Ovary (tissue), 9 donors: ENCODE measurements around the gene TANC1. TPM values are rescaled to one million over a fixed set of nuclear protein-coding genes. Genes with fewer than 3 reads are reported as not detected.
A peak's percentile ranks its signal among the peaks of the same experiment; 100 is the strongest.

ENCODE experiments used
- DNase-seq, 5 donors: peaks; one replicate each; pipeline ENCODE4 v3.0.0-alpha.2; 2019 to 2020
- H3K27ac ChIP-seq, 2 donors: fragments of 200-600 bp; one replicate each; pipeline versions ENCODE4 v1.5.1 to v1.8.0; 2019 to 2022
- H3K27me3 ChIP-seq: fragments of 200-600 bp; one replicate; pipeline ENCODE4 v1.8.0; 2022
- H3K36me3 ChIP-seq: fragments of 200-600 bp; sonication (generic); one replicate; pipeline ENCODE4 v1.5.1; 2019
- H3K4me1 ChIP-seq: one replicate; pipeline ENCODE4 v1.8.1; 2013; ENCODE audit warnings: mild to moderate bottlenecking, moderate library complexity; ENCODE audit not compliant: insufficient read depth
- H3K4me3 ChIP-seq: fragments of 200-600 bp; sonication (generic); one replicate; pipeline ENCODE4 v1.5.1; 2017
- H3K9me3 ChIP-seq, 2 donors: fragments of 200-600 bp in 1 of 2; sonication (generic) in 1 of 2; one replicate each; pipeline versions ENCODE4 v1.5.1 to v1.8.1; 2013 to 2019; ENCODE audit warnings: mild to moderate bottlenecking in 1 of 2, moderate library complexity in 1 of 2
- EP300 ChIP-seq: sonication (generic); formaldehyde crosslinking; IDR thresholded peaks from one replicate; pipeline ENCODE4 v1.6.1; 2017; ENCODE audit warnings: antibody characterized with exemption
- POLR2A ChIP-seq: fragments of 450-650 bp; IDR thresholded peaks from one replicate; pipeline ENCODE4 v1.6.1; 2017; ENCODE audit warnings: antibody characterized with exemption, mild to moderate bottlenecking, moderate library complexity
- WGBS, 3 donors: extraction: QIAGEN DNeasy Blood & Tissue Kit in 1 of 3; methylation state at CpG; one replicate each; pipeline versions ENCODE4 v1.1.5 to v1.1.7; 2013 to 2017; 5-methylcytosine and 5-hydroxymethylcytosine counted together
- intact Hi-C, 4 donors: fragments of 100-400 bp; cut with DNase I; formaldehyde crosslinking; loops; one replicate each; pipeline versions ENCODE4 v1.11.0 to v1.15.1; 2022 to 2023
- polyA plus RNA-seq, 2 donors: library from polyadenylated mRNA; stranded (reverse); fragments of 200-250 nt in 1 of 2; fragments of 350-450 nt in 1 of 2; fragmentation: Illumina TruSeq in 1 of 2; extraction: RNeasy Lipid Tissue Mini Kit (QIAGEN cat#74804) in 1 of 2; gene quantifications; one replicate each; pipeline ENCODE4 v1.2.3, GENCODE V29; 2013 to 2014
- total RNA-seq, 7 donors: library from RNA; depleted of rRNA in 2 of 7; stranded (reverse); fragments of >200 nt in 2 of 7; fragmentation: NEBNext Ultra II Directional in 3 of 7; extraction: Animal tissue kit (Norgen Biotek cat#: 25700) in 3 of 7; gene quantifications; one replicate each; pipeline versions ENCODE4 v1.1.0 to v1.2.4, GENCODE V29; 2016 to 2023
- TF ChIP-seq, protein P1 (sequence below), 3 donors: fragments of 450-650 bp in 2 of 3; fragments of 200-600 bp in 1 of 3; IDR thresholded peaks; one replicate each; pipeline versions ENCODE4 v1.5.1 to v1.8.0; 2016 to 2022; ENCODE audit warnings: antibody characterized with exemption in 3 of 3, mild to moderate bottlenecking in 1 of 3
- donor health status: DM: no; HTN: no; CAD: no; lungs with moderate emphysema.
- donor health status: DM: no; HTN: no; CAD: no.
- donor health status: Bipolar disorder and iron deficiency.
- donor health status: DM: yes; HTN: yes; CAD: no.
- donor health status: DM: no; HTN: no; CAD: no.
- donor health status: DM: yes; HTN: yes; CAD: no.

Gene TANC1
- total and polyA plus RNA-seq, 9 donors = 12.2 to 39.2 (median 25.8) TPM

GRCh38 chr2:159028776-159029175 is 60.3 kb downstream of the TANC1 start:
- TF ChIP-seq POLR2A (no peak), EP300 (no peak)
- TF ChIP-seq, protein P1, sequence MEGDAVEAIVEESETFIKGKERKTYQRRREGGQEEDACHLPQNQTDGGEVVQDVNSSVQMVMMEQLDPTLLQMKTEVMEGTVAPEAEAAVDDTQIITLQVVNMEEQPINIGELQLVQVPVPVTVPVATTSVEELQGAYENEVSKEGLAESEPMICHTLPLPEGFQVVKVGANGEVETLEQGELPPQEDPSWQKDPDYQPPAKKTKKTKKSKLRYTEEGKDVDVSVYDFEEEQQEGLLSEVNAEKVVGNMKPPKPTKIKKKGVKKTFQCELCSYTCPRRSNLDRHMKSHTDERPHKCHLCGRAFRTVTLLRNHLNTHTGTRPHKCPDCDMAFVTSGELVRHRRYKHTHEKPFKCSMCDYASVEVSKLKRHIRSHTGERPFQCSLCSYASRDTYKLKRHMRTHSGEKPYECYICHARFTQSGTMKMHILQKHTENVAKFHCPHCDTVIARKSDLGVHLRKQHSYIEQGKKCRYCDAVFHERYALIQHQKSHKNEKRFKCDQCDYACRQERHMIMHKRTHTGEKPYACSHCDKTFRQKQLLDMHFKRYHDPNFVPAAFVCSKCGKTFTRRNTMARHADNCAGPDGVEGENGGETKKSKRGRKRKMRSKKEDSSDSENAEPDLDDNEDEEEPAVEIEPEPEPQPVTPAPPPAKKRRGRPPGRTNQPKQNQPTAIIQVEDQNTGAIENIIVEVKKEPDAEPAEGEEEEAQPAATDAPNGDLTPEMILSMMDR (IDR thresholded peaks at IDR 0.05) = no peak
- peaks cover 26% of the 10 kb centered on the region for H3K4me1 ChIP-seq

GRCh38 chr2:159029936-159030335 is 61.5 kb downstream of the TANC1 start:
- no peaks in the 10 kb centered on the region for H3K27me3 ChIP-seq
- H3K4me3 ChIP-seq = no peak overlapping the region
- no peak for DNase-seq
- peaks cover 28% of the 10 kb centered on the region for H3K4me1 ChIP-seq
- WGBS, 3 donors = 35 to 45% (median 39%) methylated on average over 2 of the region's 2 CpGs
- intact Hi-C loops = loop anchor here in 1 of 4 donors (5.0 kb wide), 1 partner anchor 208 kb away; no protein-coding TSS in a partner anchor
- H3K27ac ChIP-seq = no peak overlapping the region
- no peaks in the 10 kb centered on the region for H3K36me3 ChIP-seq
- H3K9me3 ChIP-seq = no peaks in the 10 kb centered on the region
- no peak for TF ChIP-seq POLR2A
- no peak for TF ChIP-seq EP300

More at GRCh38 chr2:159028776-159029175, 60.3 kb downstream of the TANC1 start:
- no peaks in the 10 kb centered on the region for H3K9me3 ChIP-seq
- intact Hi-C loops = no loop called here
- no peak overlapping the region for H3K4me3 ChIP-seq
- H3K27ac ChIP-seq = no peak overlapping the region
- DNase-seq = no peak
- 92 to 97% (median 92%) methylated on average over 1 of the region's 1 CpG for WGBS, 3 donors
- no peaks in the 10 kb centered on the region for H3K36me3 ChIP-seq
- H3K27me3 ChIP-seq = no peaks in the 10 kb centered on the region

DNA sequence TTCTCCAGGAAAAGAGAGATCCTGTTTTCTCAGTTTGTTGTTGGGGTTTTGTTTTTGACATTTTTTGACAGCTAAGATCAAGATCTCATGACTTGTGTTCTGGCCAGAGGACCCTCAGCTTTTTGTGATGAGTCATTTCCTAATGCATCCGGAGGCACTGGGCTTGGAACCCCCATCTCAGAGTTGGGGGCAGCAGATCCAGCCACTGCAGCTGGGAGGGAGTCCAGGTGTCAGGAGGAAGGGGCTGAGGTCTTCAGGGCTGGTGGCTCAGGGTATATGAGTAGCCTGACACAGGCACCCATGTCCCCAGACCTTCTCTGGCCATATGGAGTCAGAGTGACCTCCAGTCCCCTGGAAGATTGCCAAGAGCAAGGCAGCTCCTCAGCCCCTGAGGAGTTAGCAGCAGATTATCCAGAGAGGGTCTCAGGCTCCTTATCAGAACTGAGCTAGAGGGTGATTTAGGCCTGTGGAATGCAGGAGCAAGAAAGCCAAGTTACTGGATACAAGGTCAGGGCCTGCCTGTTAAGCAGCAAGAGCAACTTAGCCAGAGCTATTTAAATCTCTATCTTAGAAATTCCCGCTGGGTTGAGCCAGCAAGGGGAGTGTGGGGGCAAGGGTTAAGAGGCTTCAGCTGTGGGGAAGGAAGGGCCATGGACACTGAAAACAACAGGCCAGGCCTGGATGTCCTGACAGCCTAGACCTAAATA is 62.4 kb downstream of the TANC1 start:
- 2 to 4% (median 3%) methylated on average over 2 of the region's 2 CpGs for WGBS, 3 donors
- peak; percentile 70 to 83 (median 79) for DNase-seq
- Histone ChIP-seq H3K9me3 (no peaks in the 10 kb centered on the region), H3K27me3 (no peaks in the 10 kb centered on the region), H3K36me3 (no peaks in the 10 kb centered on the region), H3K27ac (no peak overlapping the region), H3K4me1 (peaks cover 28% of the 10 kb centered on the region), H3K4me3 (no peak overlapping the region)
- intact Hi-C loops = loop anchor here in 1 of 4 donors (5.0 kb wide), 1 partner anchor 209 kb away; no protein-coding TSS in a partner anchor
- TF ChIP-seq, protein P1 (IDR thresholded peaks at IDR 0.05) = no peak
- TF ChIP-seq EP300 (no peak), POLR2A (no peak)

- no peak overlapping the region for H3K4me3 ChIP-seq
- TF ChIP-seq POLR2A = no peak
- TF ChIP-seq, protein P1 (IDR thresholded peaks at IDR 0.05) = no peak
- no peak for TF ChIP-seq EP300
- WGBS, 3 donors = 51 to 86% (median 54%) methylated on average over 3 of the region's 3 CpGs
- DNase-seq = no peak
- intact Hi-C loops = loop anchor here in 1 of 4 donors (5.0 kb wide), 1 partner anchor 210 kb away; no protein-coding TSS in a partner anchor
- H3K9me3 ChIP-seq = no peaks in the 10 kb centered on the region
- H3K4me1 ChIP-seq = peaks cover 30% of the 10 kb centered on the region
- no peaks in the 10 kb centered on the region for H3K27me3 ChIP-seq
- H3K27ac ChIP-seq = no peak overlapping the region
- H3K36me3 ChIP-seq = no peaks in the 10 kb centered on the region
Observed at GRCh38 chr2:159032146-159032545, 63.7 kb downstream of the TANC1 start.

DNA sequence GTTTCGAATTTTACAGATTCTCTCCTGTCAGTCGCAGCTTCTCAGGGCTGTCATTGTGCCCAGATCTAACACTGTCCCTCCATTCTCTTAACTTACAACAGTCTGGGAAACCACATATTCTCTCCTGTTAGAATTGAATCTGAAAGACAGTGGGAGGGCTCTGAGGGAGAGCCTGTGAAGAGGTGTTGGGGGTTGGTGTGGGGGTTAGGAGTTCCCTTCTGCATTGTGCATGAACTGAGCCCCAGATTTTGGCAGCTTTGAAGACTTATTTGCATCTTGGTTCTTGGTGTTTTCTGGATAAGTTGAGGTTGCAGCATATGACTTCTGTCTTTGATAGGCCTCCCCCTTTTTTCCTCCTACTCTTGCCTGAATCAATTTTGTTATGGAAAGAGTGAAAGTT is 64.1 kb downstream of the TANC1 start:
- intact Hi-C loops = loop anchor here in 1 of 4 donors (5.0 kb wide), 1 partner anchor 210 kb away; no protein-coding TSS in a partner anchor
- no peaks in the 10 kb centered on the region for H3K27me3 ChIP-seq
- DNase-seq = no peak
- no peak overlapping the region for H3K27ac ChIP-seq
- WGBS, 3 donors = 86 to 94% (median 93%) methylated on average over 2 of the region's 2 CpGs
- H3K4me1 ChIP-seq = peaks cover 30% of the 10 kb centered on the region
- H3K36me3 ChIP-seq = no peaks in the 10 kb centered on the region
- H3K9me3 ChIP-seq = no peaks in the 10 kb centered on the region
- H3K4me3 ChIP-seq = no peak overlapping the region
- TF ChIP-seq POLR2A (no peak), EP300 (no peak)
- TF ChIP-seq, protein P1 (IDR thresholded peaks at IDR 0.05) = no peak
